ENCODE measurements around the gene AHSG.

DNA sequence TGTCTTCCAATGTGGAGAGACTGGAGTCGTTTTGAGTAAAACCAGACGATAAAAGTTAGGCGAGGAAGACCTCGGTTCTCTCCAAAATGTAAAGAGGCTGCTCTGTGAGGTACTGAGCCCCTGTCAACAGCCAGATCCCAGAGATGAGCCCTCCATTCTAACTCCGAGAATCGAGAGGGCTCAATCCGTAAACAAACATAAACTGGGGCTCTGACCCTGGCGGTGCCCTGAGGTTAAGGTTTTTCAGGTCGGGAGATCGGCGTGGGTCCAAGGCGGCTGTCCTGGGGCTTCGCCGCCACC lies 46.1 kb upstream of the AHSG start:
- TF ChIP-seq, protein P1, sequence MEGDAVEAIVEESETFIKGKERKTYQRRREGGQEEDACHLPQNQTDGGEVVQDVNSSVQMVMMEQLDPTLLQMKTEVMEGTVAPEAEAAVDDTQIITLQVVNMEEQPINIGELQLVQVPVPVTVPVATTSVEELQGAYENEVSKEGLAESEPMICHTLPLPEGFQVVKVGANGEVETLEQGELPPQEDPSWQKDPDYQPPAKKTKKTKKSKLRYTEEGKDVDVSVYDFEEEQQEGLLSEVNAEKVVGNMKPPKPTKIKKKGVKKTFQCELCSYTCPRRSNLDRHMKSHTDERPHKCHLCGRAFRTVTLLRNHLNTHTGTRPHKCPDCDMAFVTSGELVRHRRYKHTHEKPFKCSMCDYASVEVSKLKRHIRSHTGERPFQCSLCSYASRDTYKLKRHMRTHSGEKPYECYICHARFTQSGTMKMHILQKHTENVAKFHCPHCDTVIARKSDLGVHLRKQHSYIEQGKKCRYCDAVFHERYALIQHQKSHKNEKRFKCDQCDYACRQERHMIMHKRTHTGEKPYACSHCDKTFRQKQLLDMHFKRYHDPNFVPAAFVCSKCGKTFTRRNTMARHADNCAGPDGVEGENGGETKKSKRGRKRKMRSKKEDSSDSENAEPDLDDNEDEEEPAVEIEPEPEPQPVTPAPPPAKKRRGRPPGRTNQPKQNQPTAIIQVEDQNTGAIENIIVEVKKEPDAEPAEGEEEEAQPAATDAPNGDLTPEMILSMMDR (IDR thresholded peaks at IDR 0.05), result no peak
- TF ChIP-seq POLR2AphosphoS5 (IDR thresholded peaks at IDR 0.05) (no peak), EP300 (IDR thresholded peaks at IDR 0.05) (no peak)
